ENCODE results near the gene DTNB.

DTNB gene

GRCh38 chr2:25499157-25499556 is 174.2 kb downstream of the DTNB start:
- DNase-seq (ENCODE audit: low read depth in 2 of 2): no peak

GRCh38 chr2:25497918-25498407 is 175.4 kb downstream of the DTNB start:
- DNase-seq (ENCODE audit: low read depth in 2 of 2): no peak

GRCh38 chr2:25497229-25497917 is 176.0 kb downstream of the DTNB start:
- DNase-seq (ENCODE audit: low read depth in 2 of 2): no peak

GRCh38 chr2:25494616-25495015 is 178.8 kb downstream of the DTNB start:
- DNase-seq (ENCODE audit: low read depth in 2 of 2): no peak

GRCh38 chr2:25493207-25493606 is 180.2 kb downstream of the DTNB start:
- DNase-seq (ENCODE audit: low read depth in 2 of 2): no peak

GRCh38 chr2:25492726-25493125 is 180.7 kb downstream of the DTNB start:
- DNase-seq (ENCODE audit: low read depth in 2 of 2): no peak

GRCh38 chr2:25491966-25492532 is 181.3 kb downstream of the DTNB start:
- DNase-seq (ENCODE audit: low read depth in 2 of 2): no peak

GRCh38 chr2:25491003-25491696 is 182.2 kb downstream of the DTNB start:
- no peak for DNase-seq (ENCODE audit: low read depth in 2 of 2)

GRCh38 chr2:25490217-25490616 is 183.2 kb downstream of the DTNB start:
- DNase-seq (ENCODE audit: low read depth in 2 of 2): no peak

- no peak for DNase-seq (ENCODE audit: low read depth in 2 of 2)
Measured at GRCh38 chr2:25489631-25490030, 183.7 kb downstream of the DTNB start.

- DNase-seq (ENCODE audit: low read depth in 2 of 2): no peak
Measured at GRCh38 chr2:25483607-25484266, 189.6 kb downstream of the DTNB start.

- DNase-seq (ENCODE audit: low read depth in 2 of 2): no peak
Measured at GRCh38 chr2:25482341-25482740, 191.0 kb downstream of the DTNB start.

- DNase-seq (ENCODE audit: low read depth in 2 of 2): no peak
Measured at GRCh38 chr2:25481381-25482300, 191.7 kb downstream of the DTNB start.

- no peak for DNase-seq (ENCODE audit: low read depth in 2 of 2)
Measured at GRCh38 chr2:25480561-25480960, 192.8 kb downstream of the DTNB start.

GRCh38 chr2:25479761-25480160 is 193.6 kb downstream of the DTNB start:
- no peak for DNase-seq (ENCODE audit: low read depth in 2 of 2)

- DNase-seq (ENCODE audit: low read depth in 2 of 2): no peak
Measured at GRCh38 chr2:25478736-25479135, 194.6 kb downstream of the DTNB start.

- no peak for DNase-seq (ENCODE audit: low read depth in 2 of 2)
Measured at GRCh38 chr2:25473758-25474340, 199.5 kb downstream of the DTNB start.

- DNase-seq (ENCODE audit: low read depth in 2 of 2): no peak
Measured at GRCh38 chr2:25473131-25473530, 200.2 kb downstream of the DTNB start.

- DNase-seq (ENCODE audit: low read depth in 2 of 2): no peak
Measured at GRCh38 chr2:25470806-25471205, 202.6 kb downstream of the DTNB start.

- no peak for DNase-seq (ENCODE audit: low read depth in 2 of 2)
Measured at GRCh38 chr2:25467743-25468142, 205.6 kb downstream of the DTNB start.

- DNase-seq (ENCODE audit: low read depth in 2 of 2): no peak
Measured at GRCh38 chr2:25462021-25462420, 211.4 kb downstream of the DTNB start.

Data from activated CD8-positive, alpha-beta memory T cell treated with anti-CD3 and anti-CD28 coated beads for 4 hours (primary cell).